CD8-positive, alpha-beta memory T cell (primary cell): ENCODE data around the gene ARHGEF11. TPM values are rescaled to one million over a fixed set of nuclear protein-coding genes. Genes with fewer than 3 reads are reported as not detected.

Experiments used
- CTCF ChIA-PET: fragments of 350-600 bp; sonication (Branson Sonifier 250); formaldehyde crosslinking; loops from one replicate; lab custom pipeline; 2021; ENCODE audit warnings: antibody characterized with exemption; lab: Charles Lee
- POLR2A ChIA-PET: fragments of 350-600 bp; sonication (Branson Sonifier 250); formaldehyde crosslinking; loops from one replicate; lab custom pipeline; 2021; ENCODE audit warnings: antibody characterized with exemption; lab: Charles Lee
- DNase-seq, 5 donors: peaks; one replicate each; pipeline versions ENCODE4 v3.0.0 to v3.0.0-alpha.2; 2020 to 2022; ENCODE audit warnings: mixed read lengths in 1 of 5
- H3K27ac ChIP-seq: one replicate; pipeline ENCODE4 v1.7.0; 2013; ENCODE audit warnings: low read depth, mild to moderate bottlenecking, low read length, moderate library complexity
- H3K27me3 ChIP-seq: 2 replicates; pipeline ENCODE4 v1.7.0; 2013; ENCODE audit warnings: low read length, mild to moderate bottlenecking; ENCODE audit not compliant: insufficient read depth, poor library complexity, severe bottlenecking
- H3K36me3 ChIP-seq: 2 replicates; pipeline ENCODE4 v1.7.0; 2013; ENCODE audit warnings: mild to moderate bottlenecking, low read length, moderate library complexity; ENCODE audit not compliant: insufficient read depth
- H3K4me1 ChIP-seq: 2 replicates; pipeline ENCODE4 v1.7.0; 2013; ENCODE audit warnings: mild to moderate bottlenecking, low read length, moderate library complexity; ENCODE audit not compliant: insufficient read depth
- H3K4me3 ChIP-seq: 2 replicates; pipeline ENCODE4 v1.7.0; 2013; ENCODE audit warnings: mild to moderate bottlenecking, low read length
- H3K9me3 ChIP-seq: 2 replicates; pipeline ENCODE4 v1.7.0; 2013; ENCODE audit warnings: mild to moderate bottlenecking, low read length
- H3K27ac Mint-ChIP-seq, 8 donors: one replicate each; pipeline ENCODE4 v1.8.0; 2020 to 2021; ENCODE audit warnings: mixed read lengths in 8 of 8, mild to moderate bottlenecking in 6 of 8, inconsistent platforms in 3 of 8, moderate library complexity in 3 of 8
- H3K27me3 Mint-ChIP-seq, 2 donors: one replicate each; pipeline ENCODE4 v1.8.0; 2020 to 2021; ENCODE audit warnings: mixed read lengths in 2 of 2, mild to moderate bottlenecking in 1 of 2, moderate library complexity in 1 of 2
- H3K36me3 Mint-ChIP-seq, 3 donors: one replicate each; pipeline ENCODE4 v1.8.0; 2020 to 2021; ENCODE audit warnings: mixed read lengths in 3 of 3, inconsistent platforms in 1 of 3, mild to moderate bottlenecking in 1 of 3
- H3K4me1 Mint-ChIP-seq, 3 donors: one replicate each; pipeline ENCODE4 v1.8.0; 2020 to 2021; ENCODE audit warnings: mixed read lengths in 3 of 3, inconsistent platforms in 1 of 3, mild to moderate bottlenecking in 1 of 3
- H3K4me3 Mint-ChIP-seq, 7 donors: one replicate each; pipeline ENCODE4 v1.8.0; 2020 to 2021; ENCODE audit warnings: mixed read lengths in 7 of 7, mild to moderate bottlenecking in 6 of 7, moderate library complexity in 4 of 7, inconsistent platforms in 2 of 7
- H3K9me3 Mint-ChIP-seq, 5 donors: one replicate each; pipeline ENCODE4 v1.8.0; 2020 to 2022; ENCODE audit warnings: mixed read lengths in 5 of 5, mild to moderate bottlenecking in 3 of 5, moderate library complexity in 2 of 5, inconsistent platforms in 1 of 5
- polyA plus RNA-seq: library from polyadenylated mRNA; unstranded; fragments of 300-500 nt; fragmentation: Illumina TruSeq; gene quantifications from one replicate; pipeline ENCODE4 v1.2.3, GENCODE V29; 2021
- total RNA-seq, 2 experiments: library from RNA; stranded (reverse); gene quantifications; one replicate each; pipeline ENCODE4 v1.2.3, GENCODE V29; 2021

The ARHGEF11 gene
- total and polyA plus RNA-seq, 3 experiments from 2014 or later, result 2.1 to 4.0 (median 3.0) TPM

GRCh38 chr1:156998840-156999500, 46.6 kb downstream of the ARHGEF11 start:
- POLR2A ChIA-PET, result no interaction called here
- Histone ChIP-seq H3K27me3 (no peaks in the 10 kb centered on the region), H3K36me3 (no peaks in the 10 kb centered on the region), H3K9me3 (no peaks in the 10 kb centered on the region), H3K27ac (no peak overlapping the region), H3K4me3 (no peak overlapping the region), H3K4me1 (no peaks in the 10 kb centered on the region)
- DNase-seq, result no peak
- Mint-ChIP-seq H3K27ac (no peak overlapping the region), H3K27me3 (peaks cover 10 to 53% of the 10 kb centered on the region in 2 donors), H3K36me3 (no peaks in the 10 kb centered on the region), H3K4me3 (no peak overlapping the region), H3K4me1 (no peaks in the 10 kb centered on the region), H3K9me3 (no peaks in the 10 kb centered on the region)
- CTCF ChIA-PET, result no interaction called here

GRCh38 chr1:156998301-156998700, 47.2 kb downstream of the ARHGEF11 start:
- Histone ChIP-seq H3K36me3 (no peaks in the 10 kb centered on the region), H3K4me1 (no peaks in the 10 kb centered on the region), H3K9me3 (no peaks in the 10 kb centered on the region), H3K4me3 (no peak overlapping the region), H3K27ac (no peak overlapping the region), H3K27me3 (no peaks in the 10 kb centered on the region)
- H3K4me3 Mint-ChIP-seq, result no peak overlapping the region
- POLR2A ChIA-PET, result no interaction called here
- no peaks in the 10 kb centered on the region for H3K36me3 Mint-ChIP-seq
- H3K27ac Mint-ChIP-seq, result no peak overlapping the region
- CTCF ChIA-PET, result no interaction called here
- no peaks in the 10 kb centered on the region for H3K4me1 Mint-ChIP-seq
- no peaks in the 10 kb centered on the region for H3K9me3 Mint-ChIP-seq
- H3K27me3 Mint-ChIP-seq, result peaks cover 13 to 56% of the 10 kb centered on the region in 2 donors
- DNase-seq, result no peak

GRCh38 chr1:156995412-156995811, 50.1 kb downstream of the ARHGEF11 start:
- ChIA-PET CTCF (no interaction called here), POLR2A (no interaction called here)
- H3K4me3 ChIP-seq, result no peak overlapping the region
- no peak for DNase-seq
- Mint-ChIP-seq H3K27ac (no peak overlapping the region), H3K9me3 (no peaks in the 10 kb centered on the region), H3K4me1 (no peaks in the 10 kb centered on the region), H3K27me3 (peaks cover 13 to 44% of the 10 kb centered on the region in 2 donors), H3K36me3 (no peaks in the 10 kb centered on the region), H3K4me3 (no peak overlapping the region)
- H3K36me3 ChIP-seq, result no peaks in the 10 kb centered on the region
- no peaks in the 10 kb centered on the region for H3K4me1 ChIP-seq
- no peaks in the 10 kb centered on the region for H3K27me3 ChIP-seq
- H3K9me3 ChIP-seq, result no peaks in the 10 kb centered on the region
- no peak overlapping the region for H3K27ac ChIP-seq

- Histone ChIP-seq H3K36me3 (no peaks in the 10 kb centered on the region), H3K9me3 (no peaks in the 10 kb centered on the region), H3K4me1 (no peaks in the 10 kb centered on the region), H3K4me3 (no peak overlapping the region), H3K27ac (no peak overlapping the region), H3K27me3 (no peaks in the 10 kb centered on the region)
- DNase-seq, result no peak
- Mint-ChIP-seq H3K4me1 (no peaks in the 10 kb centered on the region), H3K27ac (no peak overlapping the region), H3K36me3 (no peaks in the 10 kb centered on the region), H3K4me3 (no peak overlapping the region), H3K9me3 (no peaks in the 10 kb centered on the region), H3K27me3 (peaks cover 8 to 37% of the 10 kb centered on the region in 2 donors)
- ChIA-PET CTCF (interaction anchor here (0.7 kb wide), 1 partner anchor 20 kb away, joined by 3 read pairs; no protein-coding TSS in a partner anchor), POLR2A (no interaction called here)
These were observed 51.3 kb downstream of the ARHGEF11 start for GRCh38 chr1:156994277-156994676.

GRCh38 chr1:156993426-156994147, 52.0 kb downstream of the ARHGEF11 start:
- no peaks in the 10 kb centered on the region for H3K27me3 ChIP-seq
- no peaks in the 10 kb centered on the region for H3K9me3 ChIP-seq
- POLR2A ChIA-PET, result no interaction called here
- CTCF ChIA-PET, result interaction anchor here (0.7 kb wide), 1 partner anchor 20 kb away, joined by 3 read pairs; no protein-coding TSS in a partner anchor
- H3K27me3 Mint-ChIP-seq, result peaks cover 8 to 32% of the 10 kb centered on the region in 2 donors
- no peak overlapping the region for H3K27ac ChIP-seq
- H3K4me1 Mint-ChIP-seq, result no peaks in the 10 kb centered on the region
- no peak overlapping the region for H3K27ac Mint-ChIP-seq
- no peak overlapping the region for H3K4me3 Mint-ChIP-seq
- no peak overlapping the region for H3K4me3 ChIP-seq
- H3K4me1 ChIP-seq, result no peaks in the 10 kb centered on the region
- H3K36me3 ChIP-seq, result no peaks in the 10 kb centered on the region
- H3K36me3 Mint-ChIP-seq, result no peaks in the 10 kb centered on the region
- DNase-seq, result no peak
- H3K9me3 Mint-ChIP-seq, result no peaks in the 10 kb centered on the region

- CTCF ChIA-PET, result no interaction called here
- Mint-ChIP-seq H3K4me3 (no peak overlapping the region), H3K27ac (no peak overlapping the region), H3K4me1 (no peaks in the 10 kb centered on the region), H3K27me3 (peaks cover 14 to 28% of the 10 kb centered on the region in 2 donors), H3K9me3 (no peaks in the 10 kb centered on the region), H3K36me3 (no peaks in the 10 kb centered on the region)
- Histone ChIP-seq H3K27me3 (no peaks in the 10 kb centered on the region), H3K4me3 (no peak overlapping the region), H3K27ac (no peak overlapping the region), H3K4me1 (no peaks in the 10 kb centered on the region), H3K36me3 (no peaks in the 10 kb centered on the region), H3K9me3 (no peaks in the 10 kb centered on the region)
- POLR2A ChIA-PET, result no interaction called here
- DNase-seq, result no peak
These were observed 53.3 kb downstream of the ARHGEF11 start for GRCh38 chr1:156992215-156992614.

GRCh38 chr1:156987715-156988114, 57.8 kb downstream of the ARHGEF11 start:
- Mint-ChIP-seq H3K27me3 (peaks cover 10 to 24% of the 10 kb centered on the region in 2 donors), H3K27ac (peak overlapping the region in 1 of 8 donors; percentile 3), H3K4me1 (no peaks in the 10 kb centered on the region), H3K4me3 (no peak overlapping the region), H3K36me3 (no peaks in the 10 kb centered on the region), H3K9me3 (no peaks in the 10 kb centered on the region)
- H3K4me3 ChIP-seq, result no peak overlapping the region
- ChIA-PET CTCF (no interaction called here), POLR2A (no interaction called here)
- DNase-seq, result no peak
- H3K27me3 ChIP-seq, result no peaks in the 10 kb centered on the region
- no peaks in the 10 kb centered on the region for H3K36me3 ChIP-seq
- H3K9me3 ChIP-seq, result no peaks in the 10 kb centered on the region
- H3K4me1 ChIP-seq, result no peaks in the 10 kb centered on the region
- no peak overlapping the region for H3K27ac ChIP-seq

- POLR2A ChIA-PET, result no interaction called here
- H3K27me3 Mint-ChIP-seq, result peaks cover 22 to 64% of the 10 kb centered on the region in 2 donors
- H3K9me3 ChIP-seq, result no peaks in the 10 kb centered on the region
These were observed 65.0 kb downstream of the ARHGEF11 start for GRCh38 chr1:156980551-156980950.

More at GRCh38 chr1:156980551-156980950, 65.0 kb downstream of the ARHGEF11 start:
- Histone ChIP-seq H3K27ac (no peak overlapping the region), H3K36me3 (no peaks in the 10 kb centered on the region), H3K4me1 (no peaks in the 10 kb centered on the region), H3K4me3 (no peak overlapping the region), H3K27me3 (no peaks in the 10 kb centered on the region)
- H3K9me3 Mint-ChIP-seq, result no peaks in the 10 kb centered on the region
- H3K36me3 Mint-ChIP-seq, result no peaks in the 10 kb centered on the region
- DNase-seq, result no peak
- CTCF ChIA-PET, result no interaction called here
- no peak overlapping the region for H3K27ac Mint-ChIP-seq
- H3K4me3 Mint-ChIP-seq, result no peak overlapping the region
- H3K4me1 Mint-ChIP-seq, result no peaks in the 10 kb centered on the region
